ENCODE measurements around the gene MICALL2.

MICALL2 gene

DNA sequence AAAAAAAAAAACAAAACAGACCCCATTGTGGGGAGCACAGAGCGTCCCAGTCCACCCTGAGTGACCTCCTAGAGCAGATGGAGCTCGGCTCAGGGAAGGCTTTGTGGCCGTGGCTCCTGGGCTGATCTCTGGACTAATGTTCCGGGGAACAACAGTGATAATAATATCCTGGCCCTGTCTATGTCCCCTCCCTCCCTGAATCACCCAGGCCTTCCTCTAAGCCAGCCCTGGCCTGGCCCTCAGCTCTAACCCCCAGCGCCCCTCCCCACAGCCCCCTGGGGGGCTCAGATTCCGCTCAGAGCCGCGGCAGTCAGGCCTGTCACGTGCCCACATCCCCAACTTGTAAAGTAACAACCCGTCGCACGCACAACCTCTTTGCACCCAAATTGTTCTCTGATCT, 48.3 kb downstream of the MICALL2 start:
- no peaks in the 10 kb centered on the region for H3K79me2 ChIP-seq (ENCODE audit: insufficient read depth, low read length)
- no peak overlapping the region for H2AFZ ChIP-seq (ENCODE audit: low read length)
- H3K36me3 ChIP-seq (ENCODE audit: insufficient read depth, low read length), result no peaks in the 10 kb centered on the region
- TF ChIP-seq CTCF (conservative IDR thresholded peaks at IDR 0.05; ENCODE audit: low read length), result no peak
- no peak for TF ChIP-seq EZH2phosphoT487 (IDR thresholded peaks at IDR 0.05; ENCODE audit: borderline replicate concordance)
- no peaks in the 10 kb centered on the region for H3K9me2 ChIP-seq (replicated peaks; ENCODE audit: low read depth, low read length)
- H3K27me3 ChIP-seq (ENCODE audit: insufficient read depth, low read length, poor library complexity, severe bottlenecking), result no peaks in the 10 kb centered on the region
- no peaks in the 10 kb centered on the region for H3K9me3 ChIP-seq (ENCODE audit: insufficient read depth, low read depth, low read length)
- H3K9ac ChIP-seq (ENCODE audit: low read depth, low read length, poor library complexity, severe bottlenecking), result no peak overlapping the region
- H3K4me2 ChIP-seq (ENCODE audit: low read depth, low read length, poor library complexity, severe bottlenecking), result no peak overlapping the region
- no peaks in the 10 kb centered on the region for H3F3A ChIP-seq (ENCODE audit: low read depth)
- H4K20me1 ChIP-seq (ENCODE audit: insufficient read depth, low read length, poor library complexity, severe bottlenecking), result no peaks in the 10 kb centered on the region
- H3K4me3 ChIP-seq (ENCODE audit: low read length, poor library complexity, severe bottlenecking), result no peak overlapping the region
- no peaks in the 10 kb centered on the region for H3K4me1 ChIP-seq (ENCODE audit: insufficient read depth, low read length, poor library complexity, severe bottlenecking)

- Histone ChIP-seq H3K4me1 (ENCODE audit: insufficient read depth, low read length, poor library complexity, severe bottlenecking) (no peaks in the 10 kb centered on the region), H4K20me1 (ENCODE audit: insufficient read depth, low read length, poor library complexity, severe bottlenecking) (no peaks in the 10 kb centered on the region), H2AFZ (ENCODE audit: low read length) (no peak overlapping the region), H3K79me2 (ENCODE audit: insufficient read depth, low read length) (no peaks in the 10 kb centered on the region), H3F3A (ENCODE audit: low read depth) (no peaks in the 10 kb centered on the region), H3K9me3 (ENCODE audit: insufficient read depth, low read depth, low read length) (no peaks in the 10 kb centered on the region), H3K9ac (ENCODE audit: low read depth, low read length, poor library complexity, severe bottlenecking) (no peak overlapping the region), H3K27me3 (ENCODE audit: insufficient read depth, low read length, poor library complexity, severe bottlenecking) (no peaks in the 10 kb centered on the region), H3K36me3 (ENCODE audit: insufficient read depth, low read length) (no peaks in the 10 kb centered on the region), H3K4me3 (ENCODE audit: low read length, poor library complexity, severe bottlenecking) (no peak overlapping the region), H3K9me2 (replicated peaks; ENCODE audit: low read depth, low read length) (no peaks in the 10 kb centered on the region), H3K4me2 (ENCODE audit: low read depth, low read length, poor library complexity, severe bottlenecking) (no peak overlapping the region)
- no peak for TF ChIP-seq CTCF (conservative IDR thresholded peaks at IDR 0.05; ENCODE audit: low read length)
- TF ChIP-seq EZH2phosphoT487 (IDR thresholded peaks at IDR 0.05; ENCODE audit: borderline replicate concordance), result no peak
Measured at GRCh38 chr7:1409555-1409954, 49.7 kb downstream of the MICALL2 start.

- Histone ChIP-seq H3K9ac (ENCODE audit: low read depth, low read length, poor library complexity, severe bottlenecking) (no peak overlapping the region), H3K4me3 (ENCODE audit: low read length, poor library complexity, severe bottlenecking) (no peak overlapping the region), H3K9me3 (ENCODE audit: insufficient read depth, low read depth, low read length) (no peaks in the 10 kb centered on the region), H3K36me3 (ENCODE audit: insufficient read depth, low read length) (no peaks in the 10 kb centered on the region), H3K79me2 (ENCODE audit: insufficient read depth, low read length) (no peaks in the 10 kb centered on the region), H3K9me2 (replicated peaks; ENCODE audit: low read depth, low read length) (no peaks in the 10 kb centered on the region), H3K4me2 (ENCODE audit: low read depth, low read length, poor library complexity, severe bottlenecking) (no peak overlapping the region), H3K4me1 (ENCODE audit: insufficient read depth, low read length, poor library complexity, severe bottlenecking) (no peaks in the 10 kb centered on the region), H3K27me3 (ENCODE audit: insufficient read depth, low read length, poor library complexity, severe bottlenecking) (no peaks in the 10 kb centered on the region), H2AFZ (ENCODE audit: low read length) (no peak overlapping the region), H4K20me1 (ENCODE audit: insufficient read depth, low read length, poor library complexity, severe bottlenecking) (no peaks in the 10 kb centered on the region), H3F3A (ENCODE audit: low read depth) (no peaks in the 10 kb centered on the region)
- TF ChIP-seq CTCF (conservative IDR thresholded peaks at IDR 0.05; ENCODE audit: low read length) (no peak), EZH2phosphoT487 (IDR thresholded peaks at IDR 0.05; ENCODE audit: borderline replicate concordance) (no peak)
Measured at GRCh38 chr7:1408466-1408865, 50.8 kb downstream of the MICALL2 start.
